NCI-H128 (cell line): ENCODE data around the gene FSHR.
A peak's percentile ranks its signal among the peaks of the same experiment; 100 is the strongest.

Experiments used
- DNase-seq: peaks from one replicate; lab custom pipeline; 2025; ENCODE audit not compliant: unreplicated experiment; lab: John Stamatoyannopoulos, UW

The FSHR gene

DNA sequence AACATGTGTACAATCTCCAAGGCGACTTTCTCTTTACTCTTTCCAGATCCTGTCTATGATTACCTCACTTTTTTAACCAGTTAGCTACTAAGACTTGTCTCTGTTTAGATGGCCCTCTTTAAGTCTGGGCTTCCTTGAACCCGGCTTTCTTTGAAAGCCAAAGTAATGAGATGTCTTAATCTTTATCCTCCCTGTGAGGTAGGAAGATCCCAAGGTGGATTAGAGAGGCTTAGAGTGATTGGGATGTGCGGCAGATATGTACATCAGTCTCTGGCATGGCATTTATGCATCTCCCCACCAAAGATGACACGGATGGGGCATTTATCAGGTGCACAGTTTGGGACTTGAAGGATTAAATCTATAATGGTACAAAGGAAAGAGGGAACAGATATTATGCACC lies 186.3 kb downstream of the FSHR start:
- DNase-seq = no peak

DNA sequence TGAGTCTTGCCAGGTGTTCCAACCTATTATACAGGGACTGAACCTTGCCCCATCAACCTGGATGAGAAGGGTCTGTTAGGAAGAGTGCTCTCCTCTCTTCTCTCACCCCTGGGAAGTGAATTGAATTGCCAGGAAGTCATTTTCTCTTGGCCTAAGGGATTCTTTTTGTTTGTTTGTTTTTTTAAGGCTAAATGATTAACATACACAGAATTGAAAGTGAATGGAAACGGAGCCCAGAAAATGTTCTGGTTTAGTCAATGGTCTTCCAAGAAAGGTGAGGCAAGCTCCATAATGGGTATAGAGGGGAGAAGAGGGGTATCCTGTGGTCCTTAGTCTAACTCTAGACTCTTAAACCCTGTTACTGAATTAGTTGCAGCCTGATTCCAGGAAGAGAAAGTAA lies 189.1 kb downstream of the FSHR start:
- no peak for DNase-seq

DNA sequence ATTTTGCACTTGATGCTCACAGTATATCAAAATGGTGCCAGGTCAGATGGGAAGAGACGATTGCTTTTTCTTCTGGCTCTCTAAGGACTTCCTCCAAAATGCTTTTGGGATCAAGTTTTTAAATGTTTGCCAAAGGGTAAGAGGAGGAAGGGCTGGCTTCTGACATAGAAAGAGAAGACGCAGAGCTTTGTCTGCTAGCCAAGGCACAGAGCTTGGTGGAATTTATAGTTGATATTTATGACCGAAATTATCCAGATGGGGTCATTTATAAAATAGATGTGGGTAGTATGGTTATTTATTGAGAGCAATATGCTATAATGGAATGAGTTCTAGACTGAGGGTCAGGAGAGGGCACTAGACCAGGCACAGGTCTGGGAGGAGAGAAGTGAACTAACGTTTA lies 193.3 kb downstream of the FSHR start:
- no peak for DNase-seq

DNA sequence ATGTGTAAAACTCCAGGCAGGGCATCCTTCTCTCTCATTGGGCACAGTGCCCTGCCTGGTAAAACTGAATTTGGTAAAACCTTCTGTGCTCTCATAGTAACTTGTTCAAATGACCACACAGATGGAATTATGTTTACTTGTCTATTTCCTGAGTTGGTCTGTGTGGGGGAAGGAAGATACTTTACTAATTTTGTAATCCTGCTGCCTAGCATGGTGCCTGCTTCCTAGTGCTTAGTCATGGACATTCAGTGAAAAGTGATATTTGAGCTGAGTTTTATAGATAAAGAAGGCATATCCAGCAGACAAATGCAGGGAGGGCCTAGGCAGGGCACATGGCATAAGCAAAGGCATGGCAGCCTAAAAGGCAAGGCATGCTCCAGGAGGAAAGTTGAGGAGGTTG lies 199.4 kb downstream of the FSHR start:
- DNase-seq = no peak

DNA sequence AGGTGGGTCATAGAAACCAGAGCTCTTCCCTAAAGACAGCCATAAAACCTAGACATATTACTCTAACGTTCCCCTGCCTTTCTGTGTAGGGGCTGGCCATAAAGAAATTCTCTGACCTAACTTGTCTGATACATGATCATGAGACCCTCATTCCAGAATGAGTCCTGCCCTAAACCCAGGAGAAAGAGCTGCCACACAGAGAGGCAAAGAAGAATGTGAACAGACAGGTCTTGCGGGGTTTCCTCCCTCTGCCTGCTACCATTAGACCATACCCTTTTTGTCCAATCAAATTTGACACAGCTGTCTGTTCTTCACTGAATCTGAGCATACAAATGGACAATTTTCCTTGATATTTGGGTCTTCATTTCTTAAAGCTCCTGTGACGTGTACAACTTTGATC lies 200.0 kb downstream of the FSHR start:
- no peak for DNase-seq

DNA sequence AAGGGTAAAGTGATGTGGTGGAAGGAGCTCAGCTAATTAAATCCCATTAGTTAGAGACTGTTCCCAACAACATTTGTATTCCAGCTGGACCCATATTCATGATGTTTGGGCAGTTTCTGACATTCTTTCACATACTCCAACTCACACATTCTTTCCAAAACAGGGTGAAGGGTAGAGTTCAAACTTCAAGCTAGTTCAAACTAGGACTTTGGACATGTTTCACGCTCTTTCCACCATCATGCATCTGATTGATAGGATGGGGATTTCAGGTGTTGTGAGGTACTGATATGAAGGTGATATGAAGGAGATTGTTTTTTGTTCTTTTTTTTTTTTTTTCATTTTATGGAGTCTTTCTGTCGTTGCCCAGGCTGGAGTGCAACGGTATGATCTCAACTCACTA lies 201.7 kb downstream of the FSHR start:
- no peak for DNase-seq

DNA sequence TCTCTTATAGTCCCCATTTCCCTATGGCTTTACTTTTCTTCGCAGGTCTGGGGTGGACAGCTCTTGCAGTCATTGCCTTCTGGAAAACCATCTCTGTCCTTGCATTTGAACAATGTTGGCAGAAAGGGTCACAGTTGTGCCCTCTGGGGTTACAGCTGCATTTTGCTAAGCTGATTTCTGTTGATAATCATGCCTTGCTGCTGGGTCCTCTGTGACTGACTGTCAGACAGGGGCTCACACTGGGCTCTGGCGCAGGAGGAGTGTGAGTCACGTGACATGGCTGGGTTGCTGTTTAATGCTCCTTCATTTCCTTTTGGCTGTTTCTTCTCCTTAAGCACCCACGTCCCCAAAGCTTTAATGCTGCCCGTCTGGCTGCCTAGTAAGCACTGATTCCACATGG lies 202.2 kb downstream of the FSHR start:
- DNase-seq = no peak

DNA sequence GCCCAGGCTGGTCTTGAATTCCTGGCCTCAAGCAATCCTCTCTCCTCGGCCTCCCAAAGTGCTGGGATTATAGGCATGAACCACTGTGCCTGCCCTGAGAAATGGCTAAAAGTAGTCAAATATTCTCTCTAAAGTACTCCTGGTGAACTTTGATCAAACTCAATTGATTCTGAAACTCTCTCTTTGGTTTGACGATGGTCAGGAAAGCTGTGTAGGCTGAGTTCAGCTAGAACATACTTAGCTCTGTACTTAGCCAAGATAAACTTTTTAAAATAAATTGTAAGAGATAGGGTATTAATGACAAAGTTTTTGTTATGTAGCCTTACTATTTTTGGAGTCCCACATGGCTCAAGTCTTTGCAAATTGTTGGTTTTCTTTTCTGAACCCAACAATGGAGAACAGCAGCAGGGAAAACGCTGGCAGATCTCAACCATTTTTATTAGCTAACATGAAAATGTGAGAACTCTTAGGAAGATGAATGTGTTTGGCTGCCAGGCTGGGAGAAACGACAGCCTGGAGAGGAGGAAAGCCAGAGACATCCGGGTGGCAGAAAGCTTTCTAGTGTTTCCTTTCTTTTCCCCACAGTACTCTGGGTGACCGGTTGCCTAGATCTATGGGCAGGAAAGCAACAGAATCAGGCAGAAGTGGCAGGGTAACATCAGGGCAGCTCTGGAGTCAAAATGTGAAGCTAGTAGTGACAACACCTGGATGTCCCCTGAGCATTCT lies 205.8 kb downstream of the FSHR start:
- DNase-seq = no peak

DNA sequence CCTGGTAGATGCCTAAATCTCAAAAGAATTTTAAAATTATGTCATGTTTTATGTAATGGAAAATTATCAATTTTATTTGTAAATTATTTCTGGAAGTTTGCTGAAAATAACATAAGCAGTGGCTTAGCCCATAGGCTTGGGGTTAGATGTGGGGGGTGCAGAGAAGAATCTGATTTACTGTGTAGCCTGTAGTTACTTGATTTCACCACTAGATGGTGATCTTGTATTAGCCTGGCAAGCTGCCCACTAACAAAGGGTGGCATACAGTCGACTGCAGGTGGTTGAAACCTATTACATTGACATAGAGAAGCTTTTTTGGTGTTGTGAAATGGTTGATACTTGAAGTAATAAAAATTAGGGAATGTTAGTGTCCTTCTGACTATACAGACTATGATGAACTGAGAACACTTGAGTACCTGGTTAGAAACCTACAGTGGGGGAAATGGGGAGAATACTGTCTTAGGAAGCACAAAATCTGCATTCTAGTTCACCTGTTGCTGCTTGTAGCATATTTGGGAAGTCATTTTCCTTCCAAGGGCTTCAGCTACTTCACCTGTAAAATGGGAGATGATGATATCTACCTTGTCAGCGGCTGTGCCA lies 207.8 kb downstream of the FSHR start:
- peak; percentile 39 for DNase-seq

DNA sequence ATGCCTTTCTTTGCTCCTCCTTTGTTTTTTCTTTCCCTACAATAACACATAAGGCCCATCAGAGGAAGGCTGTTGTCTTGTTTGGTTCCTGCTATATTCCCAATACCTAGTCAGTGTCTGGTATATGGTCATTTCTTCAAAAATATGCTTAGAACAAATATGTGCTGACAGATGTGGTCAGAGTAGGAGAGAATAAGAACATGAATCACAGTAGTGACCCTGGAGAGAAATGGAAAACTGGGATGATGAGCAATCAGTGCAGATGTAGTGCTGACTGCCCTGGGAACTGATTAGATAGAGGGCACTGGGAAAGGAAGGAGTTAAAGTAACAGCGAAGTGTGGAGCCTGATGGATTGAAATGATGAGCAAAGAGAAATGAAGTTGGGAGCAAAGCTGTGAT lies 209.4 kb downstream of the FSHR start:
- DNase-seq = no peak

DNA sequence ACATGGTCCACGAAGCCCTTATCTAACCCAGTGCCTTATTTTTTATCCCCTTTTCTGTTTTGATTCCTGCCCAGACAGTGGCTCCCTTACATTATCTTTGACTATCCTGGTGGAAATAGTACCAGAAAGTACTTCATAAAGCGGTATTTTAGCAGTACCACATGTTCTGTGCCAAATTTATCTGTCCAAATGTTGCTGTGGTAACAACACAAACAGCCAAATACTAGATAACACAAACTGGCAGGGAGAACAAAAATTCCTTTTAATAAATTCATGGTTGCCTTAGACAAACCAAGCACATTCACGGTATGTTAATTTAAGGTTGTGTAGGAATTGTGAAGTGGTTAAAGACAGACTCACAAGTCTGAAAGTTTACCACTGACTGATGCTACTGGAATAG lies 210.9 kb downstream of the FSHR start:
- no peak for DNase-seq

DNA sequence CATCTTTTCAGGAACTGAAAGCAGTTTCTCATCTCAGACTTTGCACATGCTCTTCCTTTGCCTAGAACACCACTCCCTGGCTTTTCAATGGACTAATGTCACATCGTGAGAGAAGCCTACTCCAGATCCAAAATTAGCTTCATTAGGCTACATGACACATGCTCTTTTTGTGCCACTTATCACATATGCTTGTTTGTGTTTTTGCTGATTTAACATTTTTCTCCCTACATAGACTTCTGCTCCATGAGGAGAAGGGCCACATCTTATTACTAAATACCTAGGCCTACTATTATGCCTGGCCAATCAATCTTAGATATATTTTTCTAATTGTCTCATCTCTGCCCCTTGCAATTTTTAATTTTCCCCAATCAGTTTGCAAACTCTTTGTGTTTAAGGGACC lies 212.4 kb downstream of the FSHR start:
- no peak for DNase-seq

DNA sequence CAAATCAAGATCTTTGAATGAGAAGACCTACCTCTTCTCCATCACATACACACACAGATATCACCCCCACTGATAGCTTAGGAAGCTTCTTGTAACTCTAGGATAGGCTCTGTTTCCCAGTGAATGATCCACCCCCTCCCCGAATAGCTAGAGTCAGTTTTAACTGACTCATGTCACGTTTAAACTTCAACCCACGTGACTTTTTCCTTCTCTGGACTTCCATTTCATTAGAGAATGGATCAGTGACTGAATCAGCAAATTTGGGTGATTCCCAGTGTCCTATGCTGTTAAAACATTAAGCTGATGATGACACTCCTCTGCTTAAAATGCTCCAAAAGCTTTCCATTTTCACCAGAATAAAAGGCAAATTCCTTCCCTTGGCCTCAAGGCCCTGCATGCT lies 212.9 kb downstream of the FSHR start:
- no peak for DNase-seq

DNA sequence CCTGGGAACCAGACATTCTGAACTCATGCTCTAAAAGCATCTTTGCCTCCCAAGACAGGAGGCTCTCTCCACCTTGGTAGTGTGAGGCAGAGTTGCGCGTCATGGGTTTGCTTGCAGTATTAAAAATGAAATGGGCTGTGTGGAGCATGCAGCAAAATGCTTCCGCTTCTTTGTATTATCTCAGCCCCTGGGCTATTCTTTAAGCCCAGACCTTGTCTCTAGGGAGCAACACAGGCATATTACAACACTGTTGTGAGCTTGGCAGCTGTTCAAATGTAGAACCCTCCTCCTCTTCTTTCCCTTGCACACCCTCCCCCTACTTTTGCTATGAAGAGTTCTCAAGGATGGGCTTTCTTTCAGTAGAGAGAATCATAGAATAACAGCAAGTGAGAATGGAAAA lies 213.7 kb downstream of the FSHR start:
- DNase-seq = peak; percentile 47

DNA sequence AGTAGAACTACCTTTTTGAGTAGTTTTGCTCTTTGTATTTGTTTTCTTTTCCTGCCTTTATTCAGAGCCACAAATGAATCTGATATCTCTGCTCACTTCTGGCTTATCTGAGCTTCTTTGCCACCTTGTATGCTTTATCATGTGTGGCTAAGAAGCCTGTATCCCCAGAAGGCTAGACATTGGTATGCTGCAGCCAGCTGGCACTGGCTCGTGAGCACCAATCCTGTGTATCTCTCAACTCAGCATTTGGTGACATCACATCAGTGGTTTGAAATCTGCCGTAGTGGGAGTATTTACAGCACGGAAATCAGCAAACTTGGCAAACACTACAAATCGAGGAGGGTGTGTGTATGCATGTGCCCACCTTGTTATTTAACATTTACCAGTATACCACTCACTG lies 215.1 kb downstream of the FSHR start:
- DNase-seq = no peak

DNA sequence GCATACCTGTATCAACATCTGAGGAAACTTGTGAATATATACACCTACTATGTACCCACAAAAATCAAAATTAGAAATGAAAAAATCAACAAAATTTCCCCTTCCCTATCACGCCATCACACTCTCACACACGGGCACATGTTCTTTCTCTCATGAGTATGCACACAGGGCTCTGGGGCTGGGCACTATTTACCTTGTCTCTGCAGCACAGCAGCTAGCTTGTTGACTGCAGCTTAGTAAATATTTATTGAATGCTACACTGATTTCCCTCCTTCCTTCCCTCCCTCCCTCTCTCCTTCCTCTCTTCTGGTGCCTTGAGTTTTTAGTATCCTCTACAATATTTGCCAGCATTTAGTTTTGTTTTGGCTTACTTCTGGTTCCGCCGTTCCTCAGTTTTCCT lies 216.1 kb downstream of the FSHR start:
- no peak for DNase-seq

DNA sequence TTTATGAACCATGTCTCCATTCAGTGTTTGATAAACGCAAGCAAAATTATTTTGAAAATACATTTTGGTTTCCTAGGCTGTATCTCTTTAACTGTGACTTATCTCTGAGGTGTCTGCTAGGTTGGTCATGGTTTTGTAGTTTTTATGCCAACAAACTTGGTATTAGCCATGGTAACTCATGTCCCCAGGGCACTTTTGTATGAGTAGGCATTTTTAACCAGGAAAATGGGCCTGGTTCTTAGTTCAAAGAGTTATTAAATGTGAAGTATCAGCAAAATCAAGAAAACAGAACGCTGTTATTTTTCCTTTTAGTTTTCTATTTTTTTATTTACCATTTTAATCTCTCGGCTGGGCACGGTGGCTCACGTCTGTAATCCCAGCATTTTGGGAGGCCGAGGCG lies 219.5 kb downstream of the FSHR start:
- DNase-seq = no peak

DNA sequence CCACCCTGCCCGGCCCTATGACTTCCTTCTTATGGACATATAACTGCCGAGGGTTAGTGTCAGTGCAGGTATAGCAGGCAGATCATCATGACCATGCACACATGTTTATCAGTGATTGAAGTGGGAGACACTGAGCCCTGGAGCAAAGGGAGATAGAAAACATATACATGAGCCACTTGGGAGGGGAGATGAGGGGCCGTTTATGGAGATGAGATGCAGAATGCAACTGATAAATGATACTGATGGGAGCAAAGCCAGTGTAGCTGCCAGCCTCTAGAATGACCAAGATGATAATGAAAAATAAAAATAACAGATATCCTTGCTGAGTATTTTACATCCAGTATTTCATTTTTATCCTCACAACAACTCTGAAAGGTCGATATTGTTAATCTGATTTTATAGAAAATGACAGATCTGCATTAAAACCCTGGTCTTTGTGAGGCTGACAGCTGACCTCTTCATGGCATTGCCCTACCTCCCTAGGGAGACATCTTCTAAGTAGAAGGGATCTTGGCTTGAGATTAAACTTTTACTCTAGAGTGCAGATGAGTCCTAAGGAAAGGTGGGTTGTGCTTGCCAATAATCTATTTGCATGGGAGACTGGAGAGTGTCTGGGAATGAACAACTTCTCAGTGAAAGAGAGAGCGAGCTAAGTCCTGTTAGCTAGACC lies 220.4 kb downstream of the FSHR start:
- DNase-seq = no peak

DNA sequence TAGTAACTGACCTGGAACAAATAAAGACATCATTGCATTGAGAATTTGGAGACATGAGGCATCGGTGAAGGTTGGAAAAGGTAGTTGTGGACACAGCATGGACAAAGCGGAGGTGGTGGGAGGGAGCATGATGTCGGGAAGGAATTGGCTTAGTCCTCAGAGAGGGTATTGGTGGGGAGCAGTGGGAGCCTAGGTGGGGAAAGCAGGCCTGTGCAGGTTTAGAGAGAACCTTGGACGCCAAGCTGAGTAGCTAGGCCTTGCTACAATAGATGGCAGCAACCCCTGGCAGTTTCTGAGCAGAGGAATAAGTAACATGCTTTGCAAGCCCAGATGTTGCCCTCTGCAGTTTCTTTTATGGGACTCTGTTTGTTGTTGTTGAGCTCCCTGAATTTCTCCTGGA lies 221.6 kb downstream of the FSHR start:
- DNase-seq = no peak

DNA sequence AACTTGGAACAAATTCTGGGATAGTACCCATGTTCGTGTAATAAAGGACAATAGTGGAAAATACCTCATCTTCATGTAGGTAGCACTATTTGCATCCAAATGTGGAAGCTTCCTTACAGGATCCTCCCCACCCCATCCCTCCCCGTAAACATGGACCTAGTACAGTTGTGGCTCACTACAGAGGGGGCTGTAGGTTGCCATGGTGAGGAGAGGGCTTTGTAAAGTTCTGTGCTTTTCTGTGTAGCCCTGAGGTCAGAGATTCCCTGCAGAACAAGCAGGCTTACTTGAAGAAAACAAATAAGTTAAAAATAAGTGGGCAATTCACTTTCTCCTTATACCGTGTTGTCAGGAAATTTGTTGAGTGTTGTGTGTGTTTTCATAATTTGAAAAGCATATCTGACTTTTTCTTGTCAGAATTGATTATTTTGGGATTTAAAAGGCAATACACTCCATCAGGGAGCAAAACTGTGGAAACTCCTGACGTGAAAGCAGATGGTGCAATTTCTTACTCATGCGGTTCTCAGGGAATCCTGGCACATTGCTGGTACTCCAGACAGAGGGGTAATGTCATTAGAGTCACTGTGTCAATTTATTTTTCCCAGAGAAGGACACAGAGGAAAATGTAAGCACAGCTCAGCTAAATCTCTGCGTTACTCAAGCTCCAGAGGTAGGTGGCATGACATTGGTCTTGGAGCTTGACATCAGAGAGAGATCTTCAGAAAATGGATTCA lies 224.6 kb downstream of the FSHR start:
- DNase-seq = no peak

DNA sequence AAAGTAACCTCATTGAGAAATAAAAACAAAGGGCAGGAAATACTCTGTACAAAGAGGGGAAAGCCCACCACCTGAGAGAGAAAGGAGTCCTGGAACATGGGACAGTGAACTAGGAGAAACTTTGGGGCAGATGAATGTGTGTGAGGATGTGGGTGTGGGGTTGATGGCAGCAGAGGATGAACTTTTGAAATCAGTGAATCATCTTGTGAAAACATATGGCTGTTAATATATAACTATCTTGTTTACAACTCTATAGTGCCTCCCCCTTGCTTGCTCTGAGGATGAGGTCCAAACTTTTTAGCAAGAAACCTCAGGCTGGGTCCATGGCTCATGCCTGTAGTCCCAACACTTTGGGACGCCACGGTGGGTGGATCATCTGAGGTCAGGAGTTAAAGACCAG lies 227.0 kb downstream of the FSHR start:
- no peak for DNase-seq

DNA sequence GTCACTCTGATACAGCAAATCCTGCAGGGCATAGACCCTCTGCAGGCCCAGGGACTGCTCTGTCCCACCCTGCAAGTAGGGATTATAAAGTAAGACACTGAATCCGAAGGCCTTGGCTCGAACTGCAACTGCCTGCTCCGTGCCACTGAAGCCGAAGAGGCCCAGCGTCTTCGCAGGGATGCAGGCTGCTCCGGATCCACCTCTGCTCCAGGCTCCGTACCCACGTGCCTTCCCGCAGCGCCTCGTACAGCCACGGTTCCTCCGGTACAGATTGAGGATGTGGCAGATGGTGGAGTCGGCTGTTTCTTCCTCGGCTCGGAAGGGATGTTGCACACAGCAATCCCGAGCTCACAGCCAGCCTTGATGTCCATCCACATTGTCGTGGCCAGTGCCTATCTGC lies 238.4 kb downstream of the FSHR start:
- no peak for DNase-seq
